ENCODE measurements around the gene LYST.

The LYST gene

GRCh38 chr1:235714205-235714897 lies 152.4 kb downstream of the LYST start:
- no peak for DNase-seq (ENCODE audit: low read depth in 3 of 3)

- DNase-seq (ENCODE audit: low read depth in 3 of 3): no peak
These were observed 153.9 kb downstream of the LYST start for GRCh38 chr1:235712812-235713211.

GRCh38 chr1:235710687-235711086 lies 156.0 kb downstream of the LYST start:
- no peak for DNase-seq (ENCODE audit: low read depth in 3 of 3)

- DNase-seq (ENCODE audit: low read depth in 3 of 3): no peak
These were observed 157.7 kb downstream of the LYST start for GRCh38 chr1:235709018-235709417.

- DNase-seq (ENCODE audit: low read depth in 3 of 3): no peak
These were observed 158.2 kb downstream of the LYST start for GRCh38 chr1:235708390-235708962.

GRCh38 chr1:235703506-235703905 lies 163.2 kb downstream of the LYST start:
- DNase-seq (ENCODE audit: low read depth in 3 of 3): no peak

- DNase-seq (ENCODE audit: low read depth in 3 of 3): no peak
These were observed 164.3 kb downstream of the LYST start for GRCh38 chr1:235702412-235702811.

GRCh38 chr1:235697508-235697907 lies 169.2 kb downstream of the LYST start:
- no peak for DNase-seq (ENCODE audit: low read depth in 3 of 3)

GRCh38 chr1:235689356-235689755 lies 177.3 kb downstream of the LYST start:
- no peak for DNase-seq (ENCODE audit: low read depth in 3 of 3)

GRCh38 chr1:235688096-235688495 lies 178.6 kb downstream of the LYST start:
- DNase-seq (ENCODE audit: low read depth in 3 of 3): no peak

GRCh38 chr1:235683653-235684052 lies 183.1 kb downstream of the LYST start:
- no peak for DNase-seq (ENCODE audit: low read depth in 3 of 3)

GRCh38 chr1:235682216-235682615 lies 184.5 kb downstream of the LYST start:
- no peak for DNase-seq (ENCODE audit: low read depth in 3 of 3)

GRCh38 chr1:235679644-235680043 lies 187.1 kb downstream of the LYST start:
- no peak for DNase-seq (ENCODE audit: low read depth in 3 of 3)

- no peak for DNase-seq (ENCODE audit: low read depth in 3 of 3)
These were observed 187.7 kb downstream of the LYST start for GRCh38 chr1:235679005-235679404.

- no peak for DNase-seq (ENCODE audit: low read depth in 3 of 3)
These were observed 191.4 kb downstream of the LYST start for GRCh38 chr1:235675152-235675890.

- no peak for DNase-seq (ENCODE audit: low read depth in 3 of 3)
These were observed 192.7 kb downstream of the LYST start for GRCh38 chr1:235673981-235674380.

- no peak for DNase-seq (ENCODE audit: low read depth in 3 of 3)
These were observed 194.7 kb downstream of the LYST start for GRCh38 chr1:235671992-235672391.

- DNase-seq (ENCODE audit: low read depth in 3 of 3): no peak
These were observed 196.4 kb downstream of the LYST start for GRCh38 chr1:235670157-235670776.

- no peak for DNase-seq (ENCODE audit: low read depth in 3 of 3)
These were observed 197.4 kb downstream of the LYST start for GRCh38 chr1:235669277-235669676.

- DNase-seq (ENCODE audit: low read depth in 3 of 3): no peak
These were observed 203.1 kb downstream of the LYST start for GRCh38 chr1:235663628-235664027.

- no peak for DNase-seq (ENCODE audit: low read depth in 3 of 3)
These were observed 205.1 kb downstream of the LYST start for GRCh38 chr1:235661568-235661967.

- DNase-seq (ENCODE audit: low read depth in 3 of 3): no peak
These were observed 207.4 kb downstream of the LYST start for GRCh38 chr1:235659186-235659771.

Data from stimulated activated CD4-positive, alpha-beta T cell treated with anti-CD3 and anti-CD28 coated beads, TNF-alpha, amount 100 ng/mL, for 4 hours (primary cell).